WTC11 (cell line): ENCODE results near the gene TSNAXIP1. TPM values are rescaled to one million over a fixed set of nuclear protein-coding genes. Genes with fewer than 3 reads are reported as not detected.
"Not testable (repeated sequence)": the region's sequence is repeated elsewhere in the genome, so short reads cannot be mapped to it uniquely, and the experiment has no call there.

ENCODE experiments used
- ATAC-seq: fragments of 200-7000 bp; cut with Tn5 transposase; 2 replicates; pipeline ENCODE4 v1.10.0; 2021; ENCODE audit warnings: mild to moderate bottlenecking, moderate library complexity
- CTCF ChIA-PET: fragments of 300-600 bp; sonication (Branson Sonifier 250); formaldehyde crosslinking; loops from one replicate; lab custom pipeline; 2021; ENCODE audit warnings: antibody characterized with exemption; lab: Charles Lee
- POLR2A ChIA-PET: fragments of 350-600 bp; sonication (Branson Sonifier 250); formaldehyde crosslinking; loops from one replicate; lab custom pipeline; 2021; ENCODE audit warnings: antibody characterized with exemption; lab: Charles Lee
- DNase-seq: peaks from one replicate; pipeline ENCODE4 v3.0.0; 2021; ENCODE audit warnings: low spot score
- H3K27ac Mint-ChIP-seq: 2 replicates; pipeline ENCODE4 v1.8.0; 2021; ENCODE audit warnings: mixed read lengths
- H3K27me3 Mint-ChIP-seq: 2 replicates; pipeline ENCODE4 v1.8.0; 2021; ENCODE audit warnings: low read depth, mild to moderate bottlenecking, moderate library complexity, mixed read lengths
- H3K36me3 Mint-ChIP-seq: 2 replicates; pipeline ENCODE4 v1.8.0; 2021; ENCODE audit warnings: mixed read lengths
- H3K4me1 Mint-ChIP-seq: 2 replicates; pipeline ENCODE4 v1.8.0; 2022; ENCODE audit warnings: mixed read lengths
- H3K4me3 Mint-ChIP-seq: 2 replicates; pipeline ENCODE4 v1.8.0; 2021; ENCODE audit warnings: mild to moderate bottlenecking, moderate library complexity, mixed read lengths
- H3K9me3 Mint-ChIP-seq: 2 replicates; pipeline ENCODE4 v1.8.0; 2021; ENCODE audit warnings: mixed read lengths
- CBFB ChIP-seq: sonication (generic); formaldehyde crosslinking; IDR thresholded peaks from 2 replicates; pipeline ENCODE4 v1.8.1; 2022; ENCODE audit warnings: mild to moderate bottlenecking, low read depth, missing genetic modification reagents
- CDX4 ChIP-seq: fragments of 250-450 bp; sonication (Bioruptor Pico); IDR thresholded peaks from 2 replicates; pipeline ENCODE4 v1.9.0; 2021; ENCODE audit warnings: moderate library complexity, mild to moderate bottlenecking, inconsistent platforms, borderline replicate concordance
- ETV6 ChIP-seq: sonication (generic); formaldehyde crosslinking; IDR thresholded peaks from 2 replicates; pipeline ENCODE4 v1.8.1; 2022; ENCODE audit warnings: mild to moderate bottlenecking, missing genetic modification reagents
- GTF2I ChIP-seq: fragments of 250-450 bp; sonication (Bioruptor Pico); conservative IDR thresholded peaks from 2 replicates; pipeline ENCODE4 v1.4.0; 2021; ENCODE audit warnings: mild to moderate bottlenecking
- IRF2 ChIP-seq: sonication (generic); formaldehyde crosslinking; IDR thresholded peaks from 2 replicates; pipeline ENCODE4 v1.8.0; 2022; ENCODE audit warnings: low read depth, missing genetic modification reagents, borderline replicate concordance
- NFE2L1 ChIP-seq: sonication (generic); formaldehyde crosslinking; IDR thresholded peaks from 2 replicates; pipeline ENCODE4 v1.8.1; 2023; ENCODE audit warnings: missing genetic modification reagents
- NFYB ChIP-seq: sonication (generic); formaldehyde crosslinking; conservative IDR thresholded peaks from 2 replicates; pipeline ENCODE4 v1.8.0; 2022; ENCODE audit warnings: low read depth, missing genetic modification reagents
- NR2C2 ChIP-seq: sonication (generic); formaldehyde crosslinking; IDR thresholded peaks from 2 replicates; pipeline ENCODE4 v1.8.0; 2022; ENCODE audit warnings: mild to moderate bottlenecking, missing genetic modification reagents
- TEAD1 ChIP-seq: sonication (generic); formaldehyde crosslinking; IDR thresholded peaks from 2 replicates; pipeline ENCODE4 v1.8.0; 2022; ENCODE audit warnings: mild to moderate bottlenecking, missing genetic modification reagents
- TEAD4 ChIP-seq: sonication (generic); formaldehyde crosslinking; IDR thresholded peaks from 2 replicates; pipeline ENCODE4 v1.8.0; 2022; ENCODE audit warnings: mild to moderate bottlenecking, missing genetic modification reagents
- ZBTB43 ChIP-seq: sonication (generic); formaldehyde crosslinking; IDR thresholded peaks from 2 replicates; pipeline ENCODE4 v1.8.1; 2023; ENCODE audit warnings: mild to moderate bottlenecking, missing genetic modification reagents
- ZNF121 ChIP-seq: sonication (generic); formaldehyde crosslinking; IDR thresholded peaks from 2 replicates; pipeline ENCODE4 v1.8.0; 2023; ENCODE audit warnings: missing genetic modification reagents
- ZNF512 ChIP-seq: sonication (generic); formaldehyde crosslinking; IDR thresholded peaks from 2 replicates; pipeline ENCODE4 v1.8.1; 2022; ENCODE audit warnings: missing genetic modification reagents, borderline replicate concordance
- ZNF671 ChIP-seq: fragments of 250-450 bp; sonication (Bioruptor Pico); IDR thresholded peaks from 2 replicates; pipeline ENCODE4 v1.8.0; 2021; ENCODE audit warnings: mild to moderate bottlenecking
- total RNA-seq: library from RNA; stranded (reverse); gene quantifications from 3 replicates; pipeline ENCODE4 v1.2.3, GENCODE V29; 2021
- TF ChIP-seq, protein P1 (sequence below): sonication (generic); formaldehyde crosslinking; IDR thresholded peaks from 2 replicates; pipeline ENCODE4 v1.8.0; 2023; ENCODE audit warnings: missing genetic modification reagents
- TF ChIP-seq, protein P2 (sequence below): sonication (generic); formaldehyde crosslinking; IDR thresholded peaks from 2 replicates; pipeline ENCODE4 v1.8.1; 2022; ENCODE audit warnings: mild to moderate bottlenecking, missing genetic modification reagents, moderate library complexity, borderline replicate concordance
- TF ChIP-seq, protein P3 (sequence below): sonication (generic); formaldehyde crosslinking; IDR thresholded peaks from 2 replicates; pipeline ENCODE4 v1.8.0; 2022; ENCODE audit warnings: missing genetic modification reagents
- TF ChIP-seq, protein P4 (sequence below): fragments of 250-450 bp; sonication (Bioruptor Pico); IDR thresholded peaks from 2 replicates; pipeline ENCODE4 v1.8.0; 2021; ENCODE audit warnings: mild to moderate bottlenecking

The TSNAXIP1 gene
- total RNA-seq, 1 experiment from 2014 or later: 0.48 TPM

DNA sequence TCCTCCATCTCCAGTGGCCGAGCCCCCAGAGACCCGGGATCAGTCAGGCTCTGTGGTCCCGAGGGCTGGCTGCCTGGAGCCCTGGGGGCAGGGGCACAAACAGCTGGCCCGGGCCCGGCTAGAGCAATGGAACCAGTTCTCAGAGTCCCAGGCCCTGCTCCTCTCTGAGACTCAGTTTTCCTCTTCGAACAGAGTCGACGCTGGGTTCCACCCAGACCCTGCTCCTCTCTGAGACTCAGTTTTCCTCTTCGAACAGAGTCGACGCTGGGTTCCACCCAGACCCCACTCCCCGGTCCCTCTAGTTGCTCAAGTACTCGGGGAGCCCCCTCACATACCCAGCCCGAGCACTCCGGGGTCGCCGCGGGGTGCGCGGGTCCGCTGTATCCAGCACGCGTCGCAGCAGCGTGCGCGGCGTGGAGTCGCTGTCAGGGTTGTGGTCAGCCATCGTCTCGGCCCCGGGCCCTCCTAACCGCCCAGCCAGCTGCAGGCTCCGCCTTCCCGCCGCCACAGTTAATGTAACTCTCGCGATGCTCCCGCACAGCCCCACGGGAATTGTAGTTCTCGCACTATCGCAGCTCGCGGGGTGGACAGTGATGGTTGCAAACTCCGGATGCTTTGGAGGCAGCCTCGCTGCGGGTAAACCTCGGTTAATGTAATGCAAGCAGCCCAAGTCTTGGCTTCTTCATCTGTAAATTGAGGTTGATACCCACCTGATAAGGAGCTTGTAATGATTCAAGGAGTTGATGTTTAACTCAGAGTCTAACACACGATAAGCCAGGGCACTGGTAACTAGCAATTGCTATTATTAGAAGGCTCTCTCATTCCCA is 26.9 kb downstream of the TSNAXIP1 start (continued):
- TF ChIP-seq TEAD4 (CRISPR knock-in tag): no peak
- no peak for TF ChIP-seq CBFB (CRISPR knock-in tag)

- H3K4me1 Mint-ChIP-seq: peaks cover 9% of the 10 kb centered on the region
- H3K36me3 Mint-ChIP-seq: peaks cover 12% of the 10 kb centered on the region
- DNase-seq (no peak), ATAC-seq (no peak)
- H3K27ac Mint-ChIP-seq: no peak overlapping the region
- no peak for TF ChIP-seq CDX4 (CRISPR knock-in tag)
- peak; percentile 97 for TF ChIP-seq ZNF121
- 0 out of 2 replicates have a peak, but pooled peaks have one; percentile 23 for TF ChIP-seq GTF2I (CRISPR knock-in tag)
- no peak for TF ChIP-seq ZNF671 (CRISPR knock-in tag)
- no peak for TF ChIP-seq NFE2L1 (CRISPR knock-in tag)
- no peaks in the 10 kb centered on the region for H3K9me3 Mint-ChIP-seq
- POLR2A ChIA-PET: interaction anchor here (0.5 to 2.6 kb wide), 3 partner anchors 11 to 18 kb away, joined by 5 to 9 read pairs (median 6); partner anchors contain the start of gene NUTF2
- CTCF ChIA-PET: interaction anchor here (0.6 to 4.1 kb wide), 12 partner anchors 9 to 430 kb away, joined by 3 to 62 read pairs (median 4); partner anchors contain the start of gene SLC7A6
- H3K4me3 Mint-ChIP-seq: peak overlapping the region; percentile 80
- no peaks in the 10 kb centered on the region; the same call in 1 of the 2 replicates for H3K27me3 Mint-ChIP-seq
Measured at GRCh38 chr16:67834242-67834614, 27.5 kb downstream of the TSNAXIP1 start.

DNA sequence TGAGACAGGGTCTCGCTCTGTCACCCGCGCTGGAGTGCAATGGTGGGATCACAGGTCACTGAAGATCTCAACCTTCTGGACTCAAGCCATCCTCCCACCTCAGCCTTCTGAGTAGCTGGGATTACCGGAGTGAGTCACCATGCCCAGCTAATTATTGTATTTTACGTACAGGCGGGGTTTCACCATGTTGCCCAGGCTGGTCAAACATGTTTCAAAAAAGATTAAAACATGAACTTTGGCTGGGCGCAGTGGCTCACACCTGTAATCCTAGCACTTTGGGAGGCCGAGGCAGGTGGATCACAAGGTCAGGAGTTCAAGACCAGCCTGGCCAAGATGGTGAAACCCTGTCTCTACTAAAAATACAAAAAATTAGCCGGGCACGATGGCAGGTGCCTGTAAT is 30.5 kb downstream of the TSNAXIP1 start:
- H3K27me3 Mint-ChIP-seq, H3K4me3 Mint-ChIP-seq, H3K36me3 Mint-ChIP-seq, DNase-seq, H3K9me3 Mint-ChIP-seq, ATAC-seq, H3K27ac Mint-ChIP-seq, POLR2A ChIA-PET: not testable (repeated sequence)
- peaks cover 19% of the 10 kb centered on the region for H3K4me1 Mint-ChIP-seq
- CTCF ChIA-PET: interaction anchor here (0.6 to 2.6 kb wide), 4 partner anchors 9 to 528 kb away, joined by 3 to 5 read pairs (median 4); partner anchors contain the start of gene NUTF2

GRCh38 chr16:67837811-67838210 is 31.1 kb downstream of the TSNAXIP1 start:
- DNase-seq (no peak), ATAC-seq (no peak)
- Mint-ChIP-seq H3K9me3 (no peaks in the 10 kb centered on the region), H3K27me3 (no peaks in the 10 kb centered on the region; the same call in 1 of the 2 replicates), H3K36me3 (no peaks in the 10 kb centered on the region), H3K27ac (no peak overlapping the region), H3K4me3 (no peak overlapping the region), H3K4me1 (peaks cover 15% of the 10 kb centered on the region)
- ChIA-PET CTCF (interaction anchor here (0.6 to 2.6 kb wide), 3 partner anchors 8 to 207 kb away, joined by 3 to 5 read pairs (median 4); partner anchors contain the start of gene NUTF2), POLR2A (no interaction called here)
- no peak for TF ChIP-seq NFYB (CRISPR knock-in tag)
- TF ChIP-seq, protein P1, sequence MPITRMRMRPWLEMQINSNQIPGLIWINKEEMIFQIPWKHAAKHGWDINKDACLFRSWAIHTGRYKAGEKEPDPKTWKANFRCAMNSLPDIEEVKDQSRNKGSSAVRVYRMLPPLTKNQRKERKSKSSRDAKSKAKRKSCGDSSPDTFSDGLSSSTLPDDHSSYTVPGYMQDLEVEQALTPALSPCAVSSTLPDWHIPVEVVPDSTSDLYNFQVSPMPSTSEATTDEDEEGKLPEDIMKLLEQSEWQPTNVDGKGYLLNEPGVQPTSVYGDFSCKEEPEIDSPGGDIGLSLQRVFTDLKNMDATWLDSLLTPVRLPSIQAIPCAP (CRISPR knock-in tag): no peak
- TF ChIP-seq, protein P2, sequence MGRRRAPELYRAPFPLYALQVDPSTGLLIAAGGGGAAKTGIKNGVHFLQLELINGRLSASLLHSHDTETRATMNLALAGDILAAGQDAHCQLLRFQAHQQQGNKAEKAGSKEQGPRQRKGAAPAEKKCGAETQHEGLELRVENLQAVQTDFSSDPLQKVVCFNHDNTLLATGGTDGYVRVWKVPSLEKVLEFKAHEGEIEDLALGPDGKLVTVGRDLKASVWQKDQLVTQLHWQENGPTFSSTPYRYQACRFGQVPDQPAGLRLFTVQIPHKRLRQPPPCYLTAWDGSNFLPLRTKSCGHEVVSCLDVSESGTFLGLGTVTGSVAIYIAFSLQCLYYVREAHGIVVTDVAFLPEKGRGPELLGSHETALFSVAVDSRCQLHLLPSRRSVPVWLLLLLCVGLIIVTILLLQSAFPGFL: no peak
- no peak for TF ChIP-seq IRF2 (CRISPR knock-in tag)
- no peak for TF ChIP-seq NR2C2 (CRISPR knock-in tag)
- TF ChIP-seq TEAD1 (CRISPR knock-in tag): no peak
- TF ChIP-seq, protein P3, sequence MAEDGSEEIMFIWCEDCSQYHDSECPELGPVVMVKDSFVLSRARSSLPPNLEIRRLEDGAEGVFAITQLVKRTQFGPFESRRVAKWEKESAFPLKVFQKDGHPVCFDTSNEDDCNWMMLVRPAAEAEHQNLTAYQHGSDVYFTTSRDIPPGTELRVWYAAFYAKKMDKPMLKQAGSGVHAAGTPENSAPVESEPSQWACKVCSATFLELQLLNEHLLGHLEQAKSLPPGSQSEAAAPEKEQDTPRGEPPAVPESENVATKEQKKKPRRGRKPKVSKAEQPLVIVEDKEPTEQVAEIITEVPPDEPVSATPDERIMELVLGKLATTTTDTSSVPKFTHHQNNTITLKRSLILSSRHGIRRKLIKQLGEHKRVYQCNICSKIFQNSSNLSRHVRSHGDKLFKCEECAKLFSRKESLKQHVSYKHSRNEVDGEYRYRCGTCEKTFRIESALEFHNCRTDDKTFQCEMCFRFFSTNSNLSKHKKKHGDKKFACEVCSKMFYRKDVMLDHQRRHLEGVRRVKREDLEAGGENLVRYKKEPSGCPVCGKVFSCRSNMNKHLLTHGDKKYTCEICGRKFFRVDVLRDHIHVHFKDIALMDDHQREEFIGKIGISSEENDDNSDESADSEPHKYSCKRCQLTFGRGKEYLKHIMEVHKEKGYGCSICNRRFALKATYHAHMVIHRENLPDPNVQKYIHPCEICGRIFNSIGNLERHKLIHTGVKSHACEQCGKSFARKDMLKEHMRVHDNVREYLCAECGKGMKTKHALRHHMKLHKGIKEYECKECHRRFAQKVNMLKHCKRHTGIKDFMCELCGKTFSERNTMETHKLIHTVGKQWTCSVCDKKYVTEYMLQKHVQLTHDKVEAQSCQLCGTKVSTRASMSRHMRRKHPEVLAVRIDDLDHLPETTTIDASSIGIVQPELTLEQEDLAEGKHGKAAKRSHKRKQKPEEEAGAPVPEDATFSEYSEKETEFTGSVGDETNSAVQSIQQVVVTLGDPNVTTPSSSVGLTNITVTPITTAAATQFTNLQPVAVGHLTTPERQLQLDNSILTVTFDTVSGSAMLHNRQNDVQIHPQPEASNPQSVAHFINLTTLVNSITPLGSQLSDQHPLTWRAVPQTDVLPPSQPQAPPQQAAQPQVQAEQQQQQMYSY (CRISPR knock-in tag): no peak
- TF ChIP-seq ZBTB43 (CRISPR knock-in tag): no peak
- no peak for TF ChIP-seq ZNF512 (CRISPR knock-in tag)
- TF ChIP-seq ETV6 (CRISPR knock-in tag): no peak
- TF ChIP-seq, protein P4, sequence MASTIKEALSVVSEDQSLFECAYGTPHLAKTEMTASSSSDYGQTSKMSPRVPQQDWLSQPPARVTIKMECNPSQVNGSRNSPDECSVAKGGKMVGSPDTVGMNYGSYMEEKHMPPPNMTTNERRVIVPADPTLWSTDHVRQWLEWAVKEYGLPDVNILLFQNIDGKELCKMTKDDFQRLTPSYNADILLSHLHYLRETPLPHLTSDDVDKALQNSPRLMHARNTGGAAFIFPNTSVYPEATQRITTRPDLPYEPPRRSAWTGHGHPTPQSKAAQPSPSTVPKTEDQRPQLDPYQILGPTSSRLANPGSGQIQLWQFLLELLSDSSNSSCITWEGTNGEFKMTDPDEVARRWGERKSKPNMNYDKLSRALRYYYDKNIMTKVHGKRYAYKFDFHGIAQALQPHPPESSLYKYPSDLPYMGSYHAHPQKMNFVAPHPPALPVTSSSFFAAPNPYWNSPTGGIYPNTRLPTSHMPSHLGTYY: no peak
